LNCaP clone FGC (cell line): ENCODE data around the gene SS18.
A peak's percentile ranks its signal among the peaks of the same experiment; 100 is the strongest.

ENCODE experiments used
- DNase-seq: peaks from one replicate; pipeline ENCODE4 v3.0.0-alpha.2; 2011; ENCODE audit warnings: low read depth
- H3K4me3 ChIP-seq: 2 replicates; pipeline ENCODE4 v1.5.1; 2011; ENCODE audit warnings: mild to moderate bottlenecking, low read depth, low read length, control low read depth
- CTCF ChIP-seq: IDR thresholded peaks from 2 replicates; pipeline ENCODE4 v1.5.1; 2012; ENCODE audit warnings: mild to moderate bottlenecking; ENCODE audit not compliant: control insufficient read depth, insufficient read depth; ENCODE audit errors: extremely low read depth

The SS18 gene

GRCh38 chr18:26119246-26119645, 28.8 kb upstream of the SS18 start:
- TF ChIP-seq CTCF = no peak
- DNase-seq = no peak
- no peak overlapping the region for H3K4me3 ChIP-seq

- no peak for DNase-seq
- H3K4me3 ChIP-seq = no peak overlapping the region
- TF ChIP-seq CTCF = no peak
Measured at GRCh38 chr18:26104035-26104434, 13.6 kb upstream of the SS18 start.

GRCh38 chr18:26103579-26103978, 13.2 kb upstream of the SS18 start:
- H3K4me3 ChIP-seq = no peak overlapping the region
- peak; percentile 50 for TF ChIP-seq CTCF
- DNase-seq = peak; percentile 41

- no peak for DNase-seq
- TF ChIP-seq CTCF = no peak
- no peak overlapping the region for H3K4me3 ChIP-seq
Measured at GRCh38 chr18:26097563-26097962, 7.2 kb upstream of the SS18 start.

GRCh38 chr18:26096852-26097251, 6.4 kb upstream of the SS18 start:
- no peak for DNase-seq
- H3K4me3 ChIP-seq = no peak overlapping the region
- TF ChIP-seq CTCF = no peak

GRCh38 chr18:26091047-26091630, 726 bp upstream of the SS18 start:
- peak; percentile 68 for DNase-seq
- no peak for TF ChIP-seq CTCF
- H3K4me3 ChIP-seq = peak overlapping the region; percentile 64
